ENCODE measurements around the gene FPR1.

FPR1 gene
- total RNA-seq: 7.0 to 57.0 (median 14.4) reads per million in 17 experiments

- DNase-seq: peak; percentile 75 to 90 (median 84)
These were observed at the start of gene FPR1 for GRCh38 chr19:51751655-51752054. FPR1 (minus strand) TSS chr19:51751878; CDS start chr19:51746994, 4,884 bp downstream.

GRCh38 chr19:51800473-51801244 lies 49.0 kb upstream of the FPR1 start:
- DNase-seq: peak in 2 of 4 experiments; percentile 13 to 31

GRCh38 chr19:51799774-51800472 lies 48.2 kb upstream of the FPR1 start:
- DNase-seq: peak in 1 of 4 experiments; percentile 9

GRCh38 chr19:51799034-51799773 lies 47.5 kb upstream of the FPR1 start:
- peak; percentile 92 to 98 (median 94) for DNase-seq

DNA sequence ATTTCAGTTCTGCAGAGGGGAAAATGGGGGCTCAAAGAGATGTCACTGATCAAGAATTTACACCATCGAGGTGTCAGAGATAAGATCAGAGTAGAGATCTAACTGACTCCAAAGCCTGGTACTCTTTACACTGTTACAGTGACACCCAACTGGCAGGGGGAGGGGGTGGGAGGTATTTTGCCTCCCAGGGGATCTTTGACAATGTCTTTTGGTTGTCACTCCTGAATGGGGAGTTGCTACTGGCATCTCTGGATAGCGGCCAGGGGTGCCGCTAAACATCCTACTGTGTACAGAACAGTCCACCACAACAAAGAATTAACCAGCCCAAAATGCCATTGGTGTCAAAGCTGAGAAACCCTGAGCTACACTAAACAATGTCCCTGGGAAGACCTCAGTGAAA lies 46.4 kb upstream of the FPR1 start:
- DNase-seq: peak in 2 of 4 experiments; percentile 52 to 55

DNA sequence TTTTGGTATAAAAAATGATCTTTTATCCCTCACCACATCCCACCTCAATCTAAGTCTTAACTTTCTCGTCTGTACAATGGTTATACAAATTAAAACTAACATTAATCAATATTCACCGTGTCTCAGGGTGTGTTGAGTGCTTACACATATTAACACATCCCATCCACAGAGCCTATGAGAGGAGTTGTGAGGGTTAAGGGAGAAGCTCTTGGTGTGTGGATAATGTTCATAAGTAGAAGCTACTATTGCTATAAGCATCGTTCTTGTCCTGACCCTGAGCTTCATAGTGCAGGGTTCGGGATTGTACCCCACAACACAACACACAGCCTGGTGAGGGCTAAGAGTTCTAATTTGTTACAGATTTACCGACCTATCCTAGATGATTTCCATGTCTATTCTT lies 45.8 kb upstream of the FPR1 start:
- DNase-seq: peak in 1 of 4 experiments; percentile 57

DNA sequence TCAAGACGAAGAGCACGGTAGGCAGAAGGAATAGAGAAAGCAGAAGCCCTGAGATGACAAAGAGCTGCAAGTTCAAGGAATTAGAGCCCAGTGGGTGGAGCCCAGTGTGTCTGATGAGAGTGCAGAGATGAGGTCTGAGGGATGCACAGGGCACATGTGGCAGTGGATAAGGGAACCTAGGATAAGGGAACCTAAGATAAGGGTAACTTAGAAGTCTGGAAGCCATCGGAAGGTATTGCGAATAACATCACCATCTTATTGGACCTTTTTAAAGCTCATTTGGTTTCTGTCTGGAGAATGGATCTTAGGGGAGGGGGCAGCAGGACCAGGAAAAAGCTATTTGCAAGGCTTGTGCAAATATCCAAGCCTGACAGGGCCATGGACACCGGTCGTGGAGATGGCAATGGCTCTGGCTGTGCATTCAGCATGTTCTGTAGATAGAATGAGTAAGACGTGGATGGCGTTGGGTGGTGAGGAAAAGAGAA lies 44.6 kb upstream of the FPR1 start:
- DNase-seq: peak; percentile 88 to 94 (median 92)

DNA sequence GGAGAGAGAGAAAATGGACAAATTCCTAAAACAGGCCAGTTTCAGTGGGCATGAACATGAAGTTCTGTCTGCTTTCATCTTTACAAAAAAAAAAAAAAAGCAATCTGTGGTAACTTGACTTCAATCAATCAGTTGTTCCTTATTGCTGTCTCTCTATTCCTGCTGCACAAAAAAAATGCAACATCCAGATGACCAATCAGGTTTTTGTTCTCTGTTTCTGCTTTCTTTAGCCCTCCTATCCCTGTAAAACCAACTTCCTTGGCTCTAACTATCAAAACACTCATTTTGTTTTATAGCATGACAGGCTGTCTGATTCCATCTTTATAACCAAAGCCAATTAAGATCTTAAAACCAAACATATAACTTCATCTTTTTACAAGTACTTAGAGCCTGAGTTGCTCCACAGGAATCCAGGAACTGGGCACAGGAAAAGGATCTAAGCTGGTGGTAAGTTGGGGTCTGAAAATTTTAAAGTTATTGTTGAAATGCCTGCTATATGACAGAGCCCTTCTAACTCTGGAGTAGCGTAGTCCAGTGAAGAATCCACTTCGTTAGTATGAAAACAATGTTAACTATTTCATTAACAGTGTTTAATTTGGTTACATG lies 43.3 kb upstream of the FPR1 start, which contains the start of gene FPR3:
TSS of gene FPR3 (plus strand) at position 273 of the 606 bp plus-strand sequence. CDS start 28,592 bp downstream, outside the sequence.
- peak; percentile 52 to 88 (median 68) for DNase-seq

- DNase-seq: no peak
These were observed 42.3 kb upstream of the FPR1 start for GRCh38 chr19:51793994-51794393.

GRCh38 chr19:51792932-51793331 lies 41.3 kb upstream of the FPR1 start:
- peak in 2 of 4 experiments; percentile 37 to 39 for DNase-seq

DNA sequence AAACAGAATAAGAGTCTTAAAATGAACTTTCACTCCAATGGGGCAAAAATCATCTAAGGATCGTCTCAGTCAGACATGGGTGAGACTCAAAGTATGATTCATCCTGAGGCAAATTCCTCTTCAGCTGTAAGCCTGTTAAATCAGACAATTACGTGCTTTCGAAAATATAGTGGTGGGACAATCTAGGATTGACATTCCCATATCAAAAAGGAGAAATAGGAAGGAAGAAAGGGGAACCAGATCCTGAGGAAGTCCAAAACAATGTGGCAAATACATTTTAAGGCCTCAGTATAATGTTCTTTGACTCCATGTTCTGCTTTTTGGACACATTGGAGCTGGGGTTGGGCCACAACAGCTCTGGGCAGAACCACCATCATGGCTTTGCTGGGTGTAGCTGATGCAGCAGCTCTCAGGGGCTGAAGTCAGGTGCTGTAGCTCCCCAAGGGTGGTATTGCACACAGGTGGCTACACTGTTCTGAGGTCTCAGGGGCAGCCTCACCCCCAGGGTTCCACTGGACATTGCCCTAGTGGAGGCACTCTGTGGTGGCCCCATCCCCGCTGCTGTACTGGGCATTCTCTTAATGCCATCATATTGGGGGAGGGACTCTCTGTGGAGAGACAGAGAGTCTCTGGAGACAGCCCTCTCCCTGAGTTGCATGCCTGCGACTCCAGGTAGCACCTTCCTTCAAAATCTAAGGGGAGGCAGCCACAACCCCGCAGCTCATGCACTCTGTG lies 37.5 kb upstream of the FPR1 start:
- DNase-seq: peak; percentile 69 to 90 (median 84)

GRCh38 chr19:51788029-51788428 lies 36.4 kb upstream of the FPR1 start:
- DNase-seq: no peak

GRCh38 chr19:51786646-51787494 lies 35.2 kb upstream of the FPR1 start:
- peak; percentile 47 to 89 (median 76) for DNase-seq

DNA sequence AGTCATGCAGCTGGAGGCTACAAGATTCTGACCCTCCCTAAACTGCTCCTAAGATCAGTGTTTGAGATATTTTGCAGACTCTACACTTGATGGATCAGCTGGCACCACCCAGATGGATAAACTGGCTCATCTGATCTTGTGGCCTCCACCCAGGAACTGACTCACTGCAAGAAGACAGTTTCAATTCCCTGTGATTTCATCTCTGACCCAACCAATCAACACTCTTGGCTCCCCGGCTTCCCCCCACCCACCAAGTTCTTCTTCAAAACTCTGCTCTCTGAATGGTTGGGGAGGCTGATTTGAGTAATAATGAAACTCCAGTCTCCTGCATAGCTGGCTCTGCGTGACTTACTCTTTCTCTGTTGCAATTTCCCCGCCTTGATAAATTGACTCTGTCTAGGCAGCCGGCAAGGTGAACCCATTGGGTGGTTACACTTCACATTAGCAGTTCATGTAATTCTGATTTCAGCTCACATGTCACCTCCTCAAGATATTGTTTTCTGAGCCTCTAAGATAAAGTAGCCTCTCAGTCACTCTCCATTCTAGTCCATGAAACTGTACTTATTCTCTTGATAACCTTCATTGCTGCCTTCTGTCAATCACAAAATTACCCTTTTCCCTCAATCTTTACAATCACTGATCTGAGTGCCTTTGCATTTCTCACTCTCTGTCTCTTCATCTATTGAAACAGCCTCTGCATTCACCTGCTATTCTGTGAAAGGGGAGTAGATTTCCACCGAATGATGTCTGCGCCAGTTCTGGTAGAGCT lies 33.4 kb upstream of the FPR1 start:
- DNase-seq: peak; percentile 92 to 98 (median 95)

GRCh38 chr19:51784109-51784785 lies 32.6 kb upstream of the FPR1 start:
- DNase-seq: no peak

- peak in 3 of 4 experiments; percentile 62 to 88 (median 86) for DNase-seq
These were observed 31.7 kb upstream of the FPR1 start for GRCh38 chr19:51783372-51783771.

GRCh38 chr19:51781999-51782398 lies 30.3 kb upstream of the FPR1 start:
- DNase-seq: peak in 2 of 4 experiments; percentile 24 to 30

DNA sequence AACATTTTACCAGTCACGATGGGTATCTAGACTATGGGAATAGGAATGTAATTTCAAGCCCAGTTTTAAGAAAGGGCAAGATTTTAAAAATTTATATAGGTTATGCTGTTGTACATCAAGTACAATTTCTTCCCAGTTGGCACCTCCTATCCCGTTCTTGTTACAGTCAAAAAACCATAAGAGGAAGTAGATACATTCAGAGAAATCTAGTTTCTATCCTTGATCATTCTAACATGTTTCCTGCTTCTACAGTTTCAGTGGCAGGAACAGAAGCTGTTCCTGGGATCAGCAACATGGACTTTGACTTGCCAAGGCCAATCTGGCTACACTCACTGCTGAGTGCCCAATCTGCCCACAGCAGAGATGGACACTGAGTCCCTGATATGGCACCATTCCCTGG lies 28.6 kb upstream of the FPR1 start:
- DNase-seq: peak in 2 of 4 experiments; percentile 46 to 56

GRCh38 chr19:51779703-51780102 lies 28.0 kb upstream of the FPR1 start:
- DNase-seq: no peak
